IMR-90 (cell line): Measurements from ENCODE around the gene SLC44A2. TPM values are rescaled to one million over a fixed set of nuclear protein-coding genes. Genes with fewer than 3 reads are reported as not detected.

ENCODE experiments used
- ATAC-seq: fragments of 200-7000 bp; cut with Tn5 transposase; 2 replicates; pipeline ENCODE4 v1.9.1; 2020; ENCODE audit warnings: low read depth, mild to moderate bottlenecking, moderate library complexity
- BruUV-seq: library from RNA; stranded (reverse); fragments of 400-500 nt; replicated peaks from 2 replicates; lab custom pipeline; 2021; lab: Mats Ljungman, UMichigan
- CTCF ChIA-PET: fragments of 300-600 bp; formaldehyde crosslinking; extraction: SDS; loops from one replicate; lab custom pipeline; 2021; ENCODE audit warnings: antibody characterized with exemption; lab: Yijun Ruan, JAX
- POLR2A ChIA-PET: fragments of 300-600 bp; sonication (Branson Sonifier 250); formaldehyde crosslinking; loops from one replicate; lab custom pipeline; 2022; ENCODE audit warnings: antibody characterized with exemption; ENCODE audit not compliant: unreplicated experiment; lab: Charles Lee
- DNase-seq: peaks from one replicate; pipeline ENCODE4 v3.0.0; 2013
- H2AFZ ChIP-seq: replicated peaks from 2 replicates; pipeline ENCODE3; 2013; ENCODE audit warnings: low read length, mild to moderate bottlenecking; ENCODE audit not compliant: poor library complexity
- H2AK5ac ChIP-seq: 2 replicates; pipeline ENCODE4 v1.6.1; 2013; ENCODE audit warnings: low read depth, low read length, inconsistent platforms
- H2AK9ac ChIP-seq: replicated peaks from 2 replicates; pipeline ENCODE3; 2013; ENCODE audit warnings: mild to moderate bottlenecking, low read depth, low read length, moderate library complexity; ENCODE audit not compliant: poor library complexity
- H2BK120ac ChIP-seq: 2 replicates; pipeline ENCODE4 v1.6.1; 2013; ENCODE audit warnings: low read depth, low read length, inconsistent platforms
- H2BK15ac ChIP-seq: 3 replicates; pipeline ENCODE4 v1.6.1; 2013; ENCODE audit warnings: low read depth, low read length, inconsistent platforms
- H2BK20ac ChIP-seq: 2 replicates; pipeline ENCODE4 v1.6.1; 2013; ENCODE audit warnings: low read depth, mild to moderate bottlenecking, inconsistent platforms, low read length, moderate library complexity
- H2BK5ac ChIP-seq: 2 replicates; pipeline ENCODE4 v1.6.1; 2013; ENCODE audit warnings: mild to moderate bottlenecking, low read depth, low read length, inconsistent platforms; ENCODE audit not compliant: poor library complexity, severe bottlenecking
- H3K14ac ChIP-seq: replicated peaks from 2 replicates; pipeline ENCODE4 v1.6.1; 2013; ENCODE audit warnings: low read depth, low read length, inconsistent platforms
- H3K18ac ChIP-seq: 2 replicates; pipeline ENCODE4 v1.6.1; 2013; ENCODE audit warnings: low read depth, low read length, control low read depth
- H3K23ac ChIP-seq: 2 replicates; pipeline ENCODE4 v1.6.1; 2013; ENCODE audit warnings: low read depth, low read length, inconsistent platforms
- H3K27ac ChIP-seq: 2 replicates; pipeline ENCODE4 v1.5.1; 2013; ENCODE audit warnings: mild to moderate bottlenecking, control low read depth, low read length; ENCODE audit not compliant: insufficient read depth
- H3K27me3 ChIP-seq: 2 replicates; pipeline ENCODE4 v1.6.1; 2013; ENCODE audit warnings: low read length; ENCODE audit not compliant: control insufficient read depth, insufficient read depth
- H3K36me3 ChIP-seq: 2 replicates; pipeline ENCODE4 v1.6.1; 2013; ENCODE audit warnings: low read length, mixed read lengths; ENCODE audit not compliant: control insufficient read depth, insufficient read depth
- H3K4ac ChIP-seq: 2 replicates; pipeline ENCODE4 v1.6.1; 2013; ENCODE audit warnings: low read depth, low read length, inconsistent platforms
- H3K4me1 ChIP-seq: 2 replicates; pipeline ENCODE4 v1.6.1; 2013; ENCODE audit warnings: low read length, mixed read lengths; ENCODE audit not compliant: control insufficient read depth, insufficient read depth
- H3K4me2 ChIP-seq: 2 replicates; pipeline ENCODE4 v1.6.1; 2013; ENCODE audit warnings: low read depth, mild to moderate bottlenecking, control low read depth, low read length, moderate library complexity
- H3K4me3 ChIP-seq: 2 replicates; pipeline ENCODE4 v1.5.1; 2013; ENCODE audit warnings: low read depth, mild to moderate bottlenecking, control low read depth, low read length, moderate library complexity; ENCODE audit not compliant: insufficient read depth
- H3K56ac ChIP-seq: 2 replicates; pipeline ENCODE4 v1.6.1; 2013; ENCODE audit warnings: low read length, inconsistent platforms; ENCODE audit not compliant: insufficient read depth; ENCODE audit errors: extremely low read depth
- H3K79me1 ChIP-seq, 2 experiments: 2 replicates each; pipeline ENCODE4 v1.6.1; 2013; ENCODE audit warnings: low read length in 2 of 2, inconsistent platforms in 1 of 2, low read depth in 1 of 2
- H3K9ac ChIP-seq: 2 replicates; pipeline ENCODE4 v1.6.1; 2013; ENCODE audit warnings: low read depth, low read length, control low read depth
- H3K9me1 ChIP-seq: 2 replicates; pipeline ENCODE4 v1.6.1; 2013; ENCODE audit warnings: low read length, inconsistent platforms; ENCODE audit not compliant: insufficient read depth
- H3K9me3 ChIP-seq: 2 replicates; pipeline ENCODE4 v1.6.1; 2013; ENCODE audit warnings: low read length; ENCODE audit not compliant: control insufficient read depth, insufficient read depth
- H4K20me1 ChIP-seq: 2 replicates; pipeline ENCODE4 v1.6.1; 2013; ENCODE audit warnings: low read length, inconsistent platforms; ENCODE audit not compliant: insufficient read depth
- H4K5ac ChIP-seq: 2 replicates; pipeline ENCODE4 v1.6.1; 2013; ENCODE audit warnings: mild to moderate bottlenecking, low read depth, low read length, control low read depth
- H4K8ac ChIP-seq, 2 experiments: 2 replicates each; pipeline ENCODE4 v1.6.1; 2013; ENCODE audit warnings: low read depth in 2 of 2, low read length in 2 of 2, control low read depth in 1 of 2, inconsistent platforms in 1 of 2
- H4K91ac ChIP-seq: 2 replicates; pipeline ENCODE4 v1.6.1; 2013; ENCODE audit warnings: low read depth, low read length, inconsistent platforms; ENCODE audit not compliant: insufficient read depth
- CHD1 ChIP-seq: IDR thresholded peaks from 2 replicates; pipeline ENCODE4 v1.6.1; 2012; ENCODE audit warnings: low read depth, low read length, improper control_type of control experiment
- MAFK ChIP-seq: IDR thresholded peaks from 2 replicates; pipeline ENCODE4 v1.6.1; 2012; ENCODE audit warnings: low read depth, low read length, improper control_type of control experiment
- MAZ ChIP-seq: IDR thresholded peaks from 2 replicates; pipeline ENCODE4 v1.6.1; 2012; ENCODE audit warnings: low read depth, mild to moderate bottlenecking, low read length, improper control_type of control experiment, moderate library complexity, borderline replicate concordance
- WGBS, 2 experiments: methylation state at CpG; one replicate each; pipeline versions ENCODE4 v1.1.5 to v1.1.7; 2013; ENCODE audit warnings: missing lambda C conversion rate in 2 of 2; ENCODE audit not compliant: insufficient read length in 1 of 2; ENCODE audit errors: extremely low coverage in 2 of 2; 5-methylcytosine and 5-hydroxymethylcytosine counted together
- dilution Hi-C: fragments of 300-500 bp; cut with HindIII; formaldehyde crosslinking; loops from one replicate; pipeline ENCODE4 v1.14.3; 2018; ENCODE audit warnings: low sequenced_read_pairs; ENCODE audit not compliant: unreplicated experiment
- in situ Hi-C: fragments of 300-500 bp; cut with MboI; formaldehyde crosslinking; loops from 3 replicates; pipeline ENCODE4 v1.14.3; 2019; ENCODE audit warnings: low sequenced_read_pairs, inconsistent platforms, mixed read lengths
- intact Hi-C: fragments of 100-400 bp; cut with micrococcal nuclease; formaldehyde crosslinking; loops from 2 replicates; pipeline ENCODE4 v1.10.0; 2022
- polyA plus RNA-seq, 3 experiments: library from polyadenylated mRNA; depleted of rRNA; stranded (reverse); fragments of >200 nt; gene quantifications; 2 replicates each; pipeline ENCODE4 v1.2.3, GENCODE V29; 2012; ENCODE audit warnings: low replicate concordance in 1 of 3
- total RNA-seq: library from RNA; depleted of rRNA; stranded (reverse); fragments of >200 nt; gene quantifications from 2 replicates; pipeline ENCODE4 v1.2.3, GENCODE V29; 2012

The SLC44A2 gene
- total and polyA plus RNA-seq, 2 of the 4 experiments (the other 2 are of a cell fraction): 28.5 to 62.9 TPM

DNA sequence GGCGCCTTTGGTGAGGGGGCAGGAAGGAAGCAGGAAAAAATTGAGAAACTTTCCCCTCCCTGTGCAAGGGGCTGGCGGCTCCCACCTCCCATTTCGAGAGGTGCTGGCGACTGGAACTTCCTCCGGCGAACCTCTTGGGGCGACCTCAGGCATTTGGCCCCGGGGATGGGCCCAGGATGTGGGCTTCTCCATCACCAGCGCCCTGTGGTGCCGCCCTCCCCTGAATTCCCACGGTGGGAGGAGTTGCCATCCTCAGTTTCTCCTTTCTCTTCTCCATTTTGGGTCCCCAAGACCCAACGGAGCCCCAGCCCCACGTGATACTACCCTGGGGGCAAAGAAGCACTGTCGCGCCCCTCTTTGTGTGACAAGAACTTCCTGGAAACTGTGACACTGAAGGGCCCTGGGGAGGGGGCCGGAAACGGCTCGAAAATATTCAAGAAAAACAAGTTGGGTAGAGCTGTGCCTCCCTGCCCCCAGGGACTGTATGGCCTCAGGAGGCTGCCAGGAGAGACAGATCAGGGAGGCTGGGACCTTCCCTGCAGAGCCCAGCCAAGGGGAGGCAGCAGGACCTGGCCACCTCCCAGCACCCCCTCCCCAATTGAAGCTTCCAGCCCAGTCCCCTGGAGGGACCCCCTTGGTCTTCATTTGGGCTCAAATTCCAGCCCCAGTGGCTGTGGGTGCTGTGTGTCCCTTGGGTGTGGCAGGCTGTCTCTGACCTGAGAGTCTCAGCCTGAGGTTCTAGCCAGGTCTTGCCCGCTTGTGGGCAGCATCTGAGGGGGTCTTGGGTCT lies 22.1 kb upstream of the SLC44A2 start:
- H3K9ac ChIP-seq: peak overlapping the region; percentile 84
- peak overlapping the region; percentile 97 for H3K23ac ChIP-seq
- no peaks in the 10 kb centered on the region; the same call in 1 of the 2 replicates for H3K9me3 ChIP-seq
- H3K56ac ChIP-seq: peak overlapping the region; percentile 77
- peak overlapping the region; percentile 82 for H3K27ac ChIP-seq
- peaks cover under 1% of the 10 kb centered on the region; the same call in 1 of the 2 replicates for H3K27me3 ChIP-seq
- H2BK5ac ChIP-seq: peak overlapping the region; percentile 87
- peak overlapping the region; percentile 78 for H3K4me2 ChIP-seq
- H3K14ac ChIP-seq: peak overlapping the region; percentile 99
- peaks cover 10% of the 10 kb centered on the region for H3K4me1 ChIP-seq
- H2AK9ac ChIP-seq: peak overlapping the region; percentile 98
- no TSS peak for BruUV-seq
- TF ChIP-seq CHD1 (0 out of 2 replicates have a peak, but pooled peaks have one; percentile 20), MAFK (no peak), MAZ (peak; percentile 78; the same call in 1 of the 2 replicates)
- peak overlapping the region; percentile 79 for H2BK120ac ChIP-seq
- peaks cover 15% of the 10 kb centered on the region for H3K9me1 ChIP-seq
- peak overlapping the region; percentile 72 to 94 for H4K8ac ChIP-seq
- peak overlapping the region; percentile 96 for H4K91ac ChIP-seq
- dilution Hi-C loops: no loop called here
- CTCF ChIA-PET: no interaction called here
- intact Hi-C loops: no loop called here
- H4K5ac ChIP-seq: peak overlapping the region; percentile 88
- H2AFZ ChIP-seq: peak overlapping the region; percentile 99
- in situ Hi-C loops: no loop called here
- peak overlapping the region; percentile 55; the same call in 1 of the 3 replicates for H2BK15ac ChIP-seq
- DNase-seq: no peak
- peak; percentile 13 for ATAC-seq
- peaks cover 12 to 47% of the 10 kb centered on the region in 2 experiments; a peak in 3 of 4 replicates for H3K79me1 ChIP-seq
- H3K4me3 ChIP-seq: peak overlapping the region; percentile 90
- peak overlapping the region; percentile 55 for H2AK5ac ChIP-seq
- H3K18ac ChIP-seq: peak overlapping the region; percentile 92
- peak overlapping the region; percentile 20; the same call in 1 of the 2 replicates for H2BK20ac ChIP-seq
- WGBS, 2 experiments: 2% methylated on average over 8 of the region's 19 CpGs; no CpG with 5 or more reads in 1 of the 2 experiments
- H3K4ac ChIP-seq: peak overlapping the region; percentile 99
- H4K20me1 ChIP-seq: peaks cover 13% of the 10 kb centered on the region
- POLR2A ChIA-PET: no interaction called here
- H3K36me3 ChIP-seq: peaks cover 1% of the 10 kb centered on the region; the same call in 1 of the 2 replicates
